HG02884 (cell line): ENCODE data around the gene TP53BP1.

ENCODE experiments used
- ATAC-seq: cut with Tn5 transposase; IDR thresholded peaks from one replicate; pipeline ENCODE4 v1.9.1; 2021; ENCODE audit warnings: mild to moderate bottlenecking, moderate library complexity; ENCODE audit not compliant: unreplicated experiment

Gene TP53BP1

DNA sequence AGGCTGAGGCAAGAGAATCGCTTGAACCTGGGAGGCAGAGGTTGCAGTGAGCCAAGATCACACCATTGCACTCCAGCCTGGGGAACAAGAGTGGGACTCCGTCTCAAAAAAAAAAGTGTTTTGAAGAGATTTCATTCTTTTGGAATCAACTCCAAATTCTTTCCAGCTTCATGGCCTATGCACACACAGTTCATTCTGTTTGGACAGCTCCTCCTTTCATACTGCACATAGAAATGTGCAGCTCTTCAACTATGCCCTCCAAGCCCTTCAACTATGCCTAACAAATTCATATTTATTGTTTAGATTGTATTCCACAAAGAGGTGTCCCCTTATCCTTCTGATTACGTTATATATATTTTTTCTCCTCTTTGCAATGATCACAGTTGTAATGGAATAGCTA is 4.2 kb downstream of the TP53BP1 start:
- ATAC-seq: no peak

DNA sequence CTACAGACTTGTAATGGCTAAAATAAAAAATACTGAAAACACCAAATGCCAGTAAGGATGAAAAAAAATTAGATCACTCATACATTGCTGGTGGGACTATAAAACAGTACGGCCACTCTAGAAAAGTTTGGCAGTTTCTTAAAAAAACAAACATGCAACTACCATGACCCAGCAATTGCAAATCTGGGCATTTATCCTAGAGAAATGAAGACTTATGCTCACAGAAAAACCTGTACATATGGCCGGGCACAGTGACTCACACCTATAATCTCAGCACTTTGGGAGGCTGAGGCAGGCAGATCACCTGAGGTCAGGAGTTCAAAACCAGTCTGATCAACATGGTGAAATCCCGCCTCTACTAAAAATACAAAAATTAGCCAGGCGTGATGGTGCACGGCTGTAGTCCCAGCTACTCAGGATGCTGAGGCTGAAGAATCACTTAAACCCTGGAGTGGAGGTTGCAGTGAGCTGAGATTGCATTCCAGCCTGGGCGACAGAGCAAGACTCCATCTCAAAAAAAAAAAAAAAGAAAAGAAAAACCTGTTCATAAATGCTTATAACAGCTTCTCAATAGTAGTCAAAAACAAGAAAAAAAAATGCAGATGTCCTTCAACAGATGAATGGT is 5.6 kb downstream of the TP53BP1 start:
- ATAC-seq: no peak

DNA sequence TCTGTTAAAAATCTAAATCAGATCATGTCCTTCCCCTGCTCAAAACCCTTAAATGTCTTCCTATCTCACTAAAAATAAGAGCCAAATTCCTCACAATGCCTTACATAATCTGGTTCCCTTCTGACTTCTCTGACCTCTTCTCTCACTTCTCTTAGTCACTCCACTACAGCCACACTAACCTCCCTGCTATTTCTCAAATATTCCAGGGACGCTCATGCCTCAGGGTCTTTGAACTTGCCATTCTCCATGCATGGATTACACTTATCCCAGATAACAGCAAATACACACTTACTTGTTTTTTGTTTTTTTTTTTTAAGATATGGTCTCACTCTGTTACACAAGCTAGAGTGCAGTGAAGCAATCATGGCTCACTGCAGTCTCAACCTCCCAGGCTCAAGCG is 8.5 kb downstream of the TP53BP1 start:
- no peak for ATAC-seq

DNA sequence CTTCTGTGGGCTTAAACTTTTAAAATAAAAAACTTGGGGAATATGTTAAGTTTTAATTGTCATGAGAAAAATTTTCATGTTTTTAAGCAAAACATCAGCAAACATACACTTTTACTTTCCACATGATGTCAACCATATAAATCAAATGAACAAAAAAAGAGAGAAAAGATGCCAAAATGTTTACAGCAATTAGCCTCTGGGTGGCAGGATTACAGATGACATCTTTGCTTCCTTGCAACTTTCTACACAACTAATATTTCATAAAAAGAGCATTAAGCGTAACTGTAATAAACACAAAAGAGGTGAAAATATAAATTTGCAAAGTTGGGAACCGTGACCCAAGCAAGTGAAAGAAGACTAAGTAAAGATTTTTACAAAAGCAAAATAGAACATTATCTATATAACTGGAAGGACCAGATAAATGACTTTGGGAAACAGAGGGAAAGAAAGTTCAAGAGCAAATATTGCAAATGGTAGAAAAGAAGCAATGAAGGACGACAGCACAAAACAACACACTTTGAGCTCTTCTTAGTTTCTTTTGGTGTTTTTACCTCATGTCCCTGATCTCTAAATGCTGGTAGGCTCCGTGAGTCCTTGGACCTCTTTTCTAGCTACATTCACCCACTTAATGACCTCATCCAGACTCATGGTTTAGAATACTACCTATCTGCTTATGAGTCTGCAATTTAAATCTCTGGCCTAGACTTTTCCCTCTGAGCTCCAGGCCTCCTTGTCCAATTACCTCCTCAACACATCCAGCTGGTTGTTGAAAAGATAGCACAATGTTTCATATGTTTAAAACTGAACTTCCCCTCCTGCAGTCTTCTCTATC is 9.4 kb downstream of the TP53BP1 start:
- ATAC-seq: no peak

DNA sequence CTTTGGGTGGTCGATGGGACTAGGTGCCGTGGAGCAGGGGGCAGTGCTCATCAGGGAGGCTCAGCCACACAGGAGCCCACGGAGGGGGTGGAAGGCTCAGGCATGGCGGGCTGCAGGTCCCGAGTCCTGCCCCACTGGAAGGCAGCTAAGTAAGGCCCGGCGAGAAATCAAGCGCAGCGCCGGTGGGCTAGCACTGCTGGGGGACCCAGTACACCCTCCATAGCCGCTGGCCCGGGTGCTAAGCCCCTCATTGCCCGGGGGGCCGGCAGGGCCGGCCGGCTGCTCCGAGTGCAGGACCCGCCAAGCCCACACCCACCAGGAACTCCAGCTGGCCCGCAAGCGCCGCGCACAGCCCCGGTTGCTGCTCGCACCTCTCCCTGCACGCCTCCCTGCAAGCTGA is 19.1 kb downstream of the TP53BP1 start:
- no peak for ATAC-seq

DNA sequence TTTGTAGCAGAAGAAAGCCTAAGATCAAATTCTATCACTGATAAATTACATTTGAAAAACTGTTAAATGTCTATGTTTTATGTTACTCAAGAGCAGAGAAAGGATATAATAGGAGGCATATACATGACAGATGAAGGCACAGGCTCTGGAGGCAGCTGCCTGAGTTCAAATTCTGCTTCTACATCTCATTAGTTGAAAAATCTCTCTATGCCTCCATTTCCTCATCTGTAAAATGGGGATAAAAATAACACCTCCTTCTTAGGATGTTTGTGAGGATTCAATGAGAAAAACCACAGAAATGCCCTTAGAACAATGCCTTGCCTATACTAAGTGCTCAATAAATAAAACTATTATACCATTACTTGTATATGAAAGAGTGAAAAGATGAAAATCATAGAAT is 21.0 kb downstream of the TP53BP1 start:
- ATAC-seq: no peak

DNA sequence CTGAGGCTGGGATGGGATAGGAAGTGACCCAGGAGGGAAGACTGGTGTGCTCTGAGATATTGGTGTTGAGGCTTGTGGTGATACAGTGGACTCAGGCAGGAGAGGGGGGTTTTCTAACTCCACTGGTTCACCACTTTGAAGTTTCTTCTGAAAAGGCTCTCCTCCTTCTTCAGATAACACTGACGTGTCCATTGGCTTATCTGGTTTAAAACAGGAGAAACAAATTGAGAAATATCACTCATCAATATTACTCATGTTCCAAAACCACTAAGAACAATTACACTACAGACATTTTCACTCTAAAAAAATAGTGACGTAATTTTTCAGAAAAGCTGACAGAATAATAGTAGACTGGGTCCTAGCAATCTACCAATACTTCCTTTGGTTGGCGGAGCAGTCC is 23.1 kb downstream of the TP53BP1 start:
- no peak for ATAC-seq

DNA sequence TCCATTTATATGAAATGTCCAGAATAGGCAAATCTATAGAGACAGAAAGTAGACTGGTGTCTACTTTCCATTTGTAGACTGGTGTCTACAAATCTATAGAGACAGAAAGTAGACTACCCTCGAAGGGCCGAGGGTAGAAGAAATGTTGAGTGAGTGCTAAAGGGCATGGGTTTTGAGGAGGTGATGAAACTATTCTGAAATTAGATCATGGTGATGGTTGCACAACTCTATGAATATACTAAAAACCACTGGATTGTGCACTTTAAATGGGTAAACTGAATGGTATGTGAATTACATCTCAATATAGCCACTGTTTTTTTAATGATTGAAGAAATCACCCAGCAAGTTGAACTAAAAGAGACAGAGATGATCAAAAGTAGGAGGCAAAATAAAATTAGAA is 27.9 kb downstream of the TP53BP1 start:
- ATAC-seq: no peak

DNA sequence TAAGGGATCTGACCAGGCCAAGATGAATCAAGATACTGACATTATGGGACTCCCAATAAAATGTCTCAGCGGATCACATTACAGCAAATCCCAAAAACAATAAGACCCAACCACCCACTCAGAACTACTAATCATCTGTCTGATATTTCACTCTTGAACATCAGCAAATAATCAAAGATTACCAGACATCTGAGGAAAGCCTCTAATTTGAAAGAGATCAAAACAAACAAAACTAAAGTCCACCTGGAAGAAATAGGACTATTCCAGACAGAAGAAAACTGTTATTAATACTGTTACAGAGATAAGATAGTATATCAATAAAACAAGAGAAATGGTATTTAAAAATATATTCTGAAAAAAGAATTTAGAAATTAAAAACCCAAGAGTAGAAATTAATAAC is 29.0 kb downstream of the TP53BP1 start:
- ATAC-seq: no peak

DNA sequence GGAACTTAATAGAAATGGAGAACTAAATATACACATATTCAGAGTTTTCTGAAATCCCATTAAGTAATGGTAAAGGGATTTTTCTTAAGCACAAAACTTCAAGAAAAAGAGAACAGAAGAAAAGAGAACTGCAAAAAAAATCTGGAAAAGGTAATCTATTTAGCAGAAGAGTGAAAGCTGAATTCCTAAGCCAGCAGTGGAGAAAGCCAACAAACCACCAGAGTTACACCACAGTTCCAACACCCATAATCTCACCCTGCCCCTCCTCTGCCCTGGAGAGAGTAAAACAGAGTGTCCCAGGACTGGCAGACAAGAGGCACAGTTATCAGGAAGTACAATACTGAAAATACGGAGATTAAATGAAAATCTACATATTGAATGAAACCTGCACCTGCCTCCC is 29.4 kb downstream of the TP53BP1 start:
- ATAC-seq: no peak

DNA sequence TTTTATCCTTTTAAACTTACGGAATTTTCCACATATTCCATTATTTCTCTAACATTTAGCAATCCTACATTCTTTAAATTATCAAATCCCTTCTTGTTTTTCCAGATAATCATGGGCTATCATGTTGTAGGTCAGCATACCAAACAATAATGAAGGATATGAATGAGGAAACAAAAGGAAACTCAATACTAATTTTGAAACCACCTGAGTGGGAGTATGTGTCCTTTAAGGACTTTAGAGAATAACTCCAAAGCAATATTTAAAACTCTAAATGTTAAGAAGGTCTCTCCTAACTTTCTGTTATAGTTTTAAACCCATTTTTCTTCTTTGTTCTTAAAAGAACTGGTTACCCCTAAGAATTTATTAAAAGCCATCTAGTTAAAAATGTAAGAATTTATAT is 43.0 kb downstream of the TP53BP1 start:
- ATAC-seq: no peak

DNA sequence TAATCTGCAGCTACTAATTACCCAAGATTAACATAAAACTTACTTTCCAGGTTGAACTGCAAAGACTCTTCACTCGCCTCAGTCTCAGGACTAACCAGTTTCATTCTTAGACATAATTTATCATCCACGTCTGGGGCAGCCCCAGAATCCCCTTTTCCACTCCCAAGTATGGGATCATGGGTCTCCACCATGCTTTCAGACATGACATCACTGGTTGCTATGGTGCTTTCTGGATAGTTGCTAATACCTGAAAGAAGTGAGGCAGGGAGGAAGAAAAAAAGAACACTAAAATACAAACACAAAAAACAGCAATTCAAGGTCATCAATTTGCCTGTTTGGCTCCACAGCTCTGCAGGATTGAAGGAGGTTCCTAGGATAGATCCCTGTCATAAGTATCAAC is 46.6 kb downstream of the TP53BP1 start:
- no peak for ATAC-seq

DNA sequence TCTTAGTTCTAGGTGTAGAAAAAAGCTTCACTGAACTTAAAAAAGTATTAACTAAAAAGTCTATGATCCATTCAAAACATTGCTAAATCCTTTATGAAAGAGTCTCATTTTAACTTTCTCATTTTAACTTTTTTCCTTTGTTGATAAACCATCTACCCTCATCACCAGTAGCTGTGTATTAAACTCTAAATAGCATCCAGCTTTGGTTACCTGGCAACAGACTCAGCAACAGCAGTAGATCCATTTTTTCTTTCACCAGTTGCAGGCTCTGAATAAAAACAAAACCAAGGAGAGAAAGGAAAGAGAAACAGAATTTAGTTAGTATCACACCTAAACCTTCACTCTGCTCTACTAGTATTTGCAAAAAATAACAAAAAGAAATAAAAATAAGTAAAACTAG is 51.6 kb downstream of the TP53BP1 start:
- ATAC-seq: no peak

DNA sequence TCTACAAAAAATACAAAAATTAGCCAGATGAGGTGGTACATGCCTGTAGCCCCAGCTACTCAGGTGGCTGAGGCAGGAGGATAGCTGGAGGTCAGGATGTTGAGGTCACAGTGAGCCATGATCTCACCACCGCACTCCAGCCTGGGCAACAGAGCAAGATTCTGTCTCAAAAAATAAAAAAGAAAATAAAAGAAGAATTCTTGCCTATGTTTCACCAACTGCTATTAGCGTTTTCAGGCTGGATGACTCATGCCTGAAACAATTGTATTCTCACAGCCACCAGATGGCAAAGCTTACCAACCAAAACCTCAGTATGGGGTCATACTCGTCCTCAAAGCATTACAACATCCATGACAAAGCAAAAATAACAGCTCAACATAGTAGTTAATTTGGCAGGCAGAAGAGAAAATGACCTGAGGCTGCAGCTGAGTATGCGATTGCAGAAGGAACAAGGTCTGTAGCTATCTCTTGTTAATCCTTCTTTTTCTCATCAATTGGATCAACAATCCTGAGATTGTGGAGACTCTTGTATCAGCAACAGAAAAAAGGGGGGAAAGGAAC is 52.2 kb downstream of the TP53BP1 start:
- no peak for ATAC-seq

DNA sequence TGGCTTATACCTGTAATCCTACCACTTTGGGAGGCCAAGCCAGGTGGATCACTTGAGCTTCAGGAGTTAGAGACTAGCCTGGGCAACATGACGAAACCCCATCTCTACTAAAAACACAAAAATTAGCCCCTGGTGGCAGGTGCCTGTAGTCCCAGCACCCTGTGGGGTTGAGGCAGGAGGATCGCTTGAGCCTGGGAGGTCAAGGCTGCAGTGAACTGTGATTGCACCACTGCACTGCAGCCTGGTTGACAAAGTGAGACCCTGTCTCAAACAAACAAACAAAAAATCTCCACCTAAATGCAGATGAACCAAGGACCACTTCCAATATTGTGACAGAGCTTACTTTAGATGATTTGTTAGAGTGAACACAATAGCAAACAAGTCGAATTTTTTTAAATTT is 53.7 kb downstream of the TP53BP1 start:
- ATAC-seq: no peak

DNA sequence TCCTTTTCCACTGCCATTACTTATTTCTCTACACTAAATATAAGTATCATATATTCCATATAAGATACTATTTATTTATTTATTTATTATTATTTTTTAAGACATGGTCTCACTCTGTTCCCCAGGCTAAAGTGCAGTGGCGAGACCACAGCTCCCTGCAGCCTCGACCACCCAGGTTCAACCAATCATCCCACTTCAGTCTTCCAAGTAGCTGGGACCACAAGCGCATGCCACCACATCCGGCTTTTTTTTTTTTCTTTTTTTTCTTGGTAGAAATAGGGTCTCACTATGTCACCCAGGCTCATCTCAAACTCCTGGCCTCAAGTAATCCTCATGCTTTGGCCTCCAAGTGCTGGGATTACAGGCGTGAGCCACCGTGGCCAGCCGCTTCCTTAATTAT is 56.6 kb downstream of the TP53BP1 start:
- ATAC-seq: no peak

DNA sequence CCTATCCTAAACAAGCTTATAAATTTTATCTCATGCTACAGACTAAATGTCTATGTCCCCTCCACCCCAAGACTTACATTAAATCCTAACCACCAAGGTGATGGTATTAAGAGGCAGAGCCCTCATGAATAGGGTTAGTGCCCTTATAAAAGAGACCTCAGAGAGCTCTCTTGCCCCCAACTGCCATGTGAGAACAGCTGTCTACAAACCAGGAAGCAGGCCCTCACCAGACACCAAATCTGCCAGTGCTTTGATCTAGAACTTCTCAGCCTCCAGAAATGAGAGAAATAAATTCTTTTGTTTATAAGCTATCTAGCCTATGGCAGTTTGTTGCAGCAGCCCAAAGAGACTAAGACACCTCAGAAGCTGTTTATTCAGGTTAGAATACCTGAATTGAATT is 58.5 kb downstream of the TP53BP1 start:
- no peak for ATAC-seq

DNA sequence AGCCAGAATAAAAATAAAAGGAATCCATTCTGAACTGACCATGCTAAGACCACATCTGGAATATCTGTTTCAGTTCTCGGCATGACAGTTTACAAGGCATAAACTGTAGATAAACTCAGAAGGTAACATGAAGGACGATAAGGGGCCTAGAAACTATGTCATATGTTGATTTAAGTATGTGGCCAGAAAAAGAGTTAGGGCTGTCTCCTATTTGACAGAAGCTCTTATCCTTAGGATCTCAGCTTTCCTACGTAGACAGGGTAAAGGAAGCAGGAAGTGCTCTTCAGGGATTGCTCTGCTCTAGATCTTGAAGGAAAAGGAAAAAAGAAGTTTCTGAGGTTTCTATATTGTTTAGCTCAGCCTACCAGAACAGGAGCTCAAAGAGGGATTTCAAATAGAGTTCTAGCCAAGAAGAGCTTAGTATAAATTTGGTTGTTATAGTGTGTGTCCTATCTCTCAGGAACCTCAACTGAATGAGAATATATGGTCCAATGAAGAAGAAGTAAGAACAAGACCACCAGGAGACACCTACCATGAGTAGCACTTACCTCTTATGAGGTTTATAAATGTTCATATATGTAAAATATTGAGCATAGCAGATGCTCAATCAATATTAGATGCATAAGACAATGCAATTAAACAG is 59.2 kb downstream of the TP53BP1 start:
- ATAC-seq: no peak

DNA sequence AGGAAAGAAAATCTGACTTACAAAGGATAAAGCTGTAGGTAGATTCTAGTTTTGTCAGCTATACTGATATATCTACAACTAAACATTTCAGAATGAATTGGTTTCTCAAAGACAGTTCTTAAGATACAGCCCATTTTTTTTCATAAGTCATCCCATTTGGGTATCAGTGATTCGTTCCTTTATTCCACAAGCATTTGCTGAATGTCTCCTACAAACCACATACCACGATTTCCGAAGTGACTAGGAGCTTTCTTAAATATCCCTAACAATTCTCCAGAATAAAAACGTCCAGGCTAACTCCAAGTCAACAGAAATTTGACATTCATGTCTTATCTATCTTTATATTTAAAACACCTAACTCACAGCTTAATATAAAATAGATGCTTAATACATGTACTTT is 59.8 kb downstream of the TP53BP1 start:
- ATAC-seq: no peak

DNA sequence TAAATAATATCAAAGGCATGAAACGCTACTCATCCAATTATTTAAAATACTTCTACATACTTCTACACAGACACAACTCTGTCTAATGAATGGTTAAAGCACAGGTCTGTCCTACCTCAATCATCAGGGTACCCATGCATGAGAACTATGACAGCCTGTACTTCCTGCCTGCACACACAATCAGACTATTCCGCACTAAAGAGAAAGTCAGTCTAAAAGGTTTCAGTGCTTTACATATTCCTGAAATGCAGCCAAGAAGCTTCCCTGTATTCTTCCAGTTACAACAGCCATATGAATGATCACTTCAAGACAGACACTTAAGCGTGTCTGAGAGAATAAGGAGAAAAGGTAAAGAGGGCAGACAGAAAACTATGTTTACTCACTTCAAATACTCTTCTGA is 63.3 kb downstream of the TP53BP1 start:
- no peak for ATAC-seq

DNA sequence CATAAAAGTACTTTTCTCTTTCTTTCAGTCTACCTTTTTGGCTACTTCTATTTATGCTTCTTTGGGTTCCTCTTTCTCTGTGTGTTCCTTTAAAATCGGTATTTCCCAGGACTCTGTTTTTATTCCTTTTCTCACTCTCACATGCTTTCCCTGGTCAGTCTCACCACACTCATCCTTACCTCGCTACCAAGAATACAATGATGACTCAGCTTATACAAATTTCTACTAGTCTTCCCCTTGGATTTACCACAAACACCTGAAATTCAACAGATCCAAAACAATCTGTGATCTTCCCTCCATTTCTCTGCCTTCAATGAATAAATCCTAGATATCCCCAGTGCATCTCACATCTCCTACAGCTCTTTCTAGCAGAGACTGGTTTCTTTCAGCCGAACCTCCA is 69.2 kb downstream of the TP53BP1 start:
- ATAC-seq: no peak

DNA sequence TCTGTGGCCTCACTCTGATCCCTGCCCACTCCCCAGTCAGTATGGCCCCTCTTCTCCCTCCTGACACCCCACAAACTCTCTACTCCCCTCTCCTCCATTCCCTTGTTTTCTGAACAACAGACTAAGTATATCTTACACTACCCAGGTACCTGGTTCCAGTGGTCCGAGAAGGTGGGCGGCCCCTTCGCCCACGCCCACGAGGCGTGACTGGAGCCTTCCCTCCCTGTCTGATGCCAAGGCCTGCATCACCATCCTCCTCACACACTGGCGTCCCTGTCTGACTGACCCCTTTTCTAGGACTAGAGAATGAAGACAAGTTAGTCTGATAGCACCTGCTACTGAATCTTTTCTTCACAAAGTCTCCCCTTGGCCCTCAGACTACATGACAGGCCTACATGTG is 72.1 kb downstream of the TP53BP1 start:
- no peak for ATAC-seq
